Esophagus squamous epithelium (tissue), 4 donors: ENCODE data around the gene BCAP29.

Experiments
- CTCF ChIP-seq, 6 experiments: fragments of 450-650 bp in 4 of 6; fragments of 200-600 bp in 2 of 6; sonication (generic) in 2 of 6; IDR thresholded peaks; one replicate each; pipeline ENCODE4 v1.5.1; 2016 to 2019; ENCODE audit warnings: antibody characterized with exemption in 6 of 6, mild to moderate bottlenecking in 4 of 6, moderate library complexity in 4 of 6
- POLR2A ChIP-seq, 4 donors: fragments of 450-650 bp; IDR thresholded peaks; one replicate each; pipeline ENCODE4 v1.6.1; 2017; ENCODE audit warnings: antibody characterized with exemption in 4 of 4, mild to moderate bottlenecking in 4 of 4, moderate library complexity in 3 of 4

- TF ChIP-seq CTCF (IDR thresholded peaks at IDR 0.05) (no peak), POLR2A (IDR thresholded peaks at IDR 0.05) (no peak)
These were observed 28.1 kb upstream of the BCAP29 start for GRCh38 chr7:107551936-107552335.
